Measurements from ENCODE around the gene RAB22A. TPM values are rescaled to one million over a fixed set of nuclear protein-coding genes. Genes with fewer than 3 reads are reported as not detected.

Gene RAB22A, protein sequence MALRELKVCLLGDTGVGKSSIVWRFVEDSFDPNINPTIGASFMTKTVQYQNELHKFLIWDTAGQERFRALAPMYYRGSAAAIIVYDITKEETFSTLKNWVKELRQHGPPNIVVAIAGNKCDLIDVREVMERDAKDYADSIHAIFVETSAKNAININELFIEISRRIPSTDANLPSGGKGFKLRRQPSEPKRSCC
- 12.0 and 13.8 TPM in 2 replicates for total RNA-seq (2014; rRNA removed; shearing (Covaris generic))

DNA sequence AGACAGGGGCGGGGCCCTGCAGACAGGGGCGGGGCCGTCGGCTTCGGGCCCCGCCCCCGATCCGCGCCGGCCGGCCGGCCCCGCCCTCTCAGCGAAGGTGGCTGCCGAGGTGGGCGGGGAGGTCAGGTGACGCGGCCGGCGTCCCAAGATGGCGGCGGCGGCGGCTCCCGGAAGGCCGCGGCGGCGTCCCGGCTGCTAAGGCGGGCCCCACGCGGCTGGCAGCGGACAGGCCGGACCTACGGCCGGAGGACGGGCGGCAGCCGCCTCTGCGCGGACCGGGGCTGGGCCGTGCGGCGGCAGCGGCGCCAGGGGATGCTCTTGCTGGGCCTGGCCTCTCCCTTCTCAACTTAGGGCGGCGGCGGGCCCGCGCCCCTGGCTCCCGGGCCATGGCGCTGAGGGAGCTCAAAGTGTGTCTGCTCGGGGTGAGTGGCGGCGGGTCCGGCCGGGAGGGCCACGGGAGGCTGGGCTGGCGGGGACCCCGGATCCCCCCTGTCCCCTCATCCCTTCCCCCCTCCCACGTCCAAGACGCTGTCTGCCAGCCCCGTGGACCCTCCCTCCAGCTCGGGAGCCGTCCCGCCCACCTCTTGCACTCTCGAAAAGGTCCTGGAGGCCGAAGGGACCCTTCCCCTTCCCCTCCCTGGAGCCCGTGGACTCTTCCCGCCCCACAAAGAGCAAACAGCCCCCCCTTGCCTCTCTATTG is at the start of gene RAB22A:
RAB22A (plus strand) TSS at position 125 of the 700 bp plus-strand sequence; CDS start at position 387, 262 bp downstream.
- peak; percentile 84 for DNase-seq (ENCODE audit: low read depth)

DNA sequence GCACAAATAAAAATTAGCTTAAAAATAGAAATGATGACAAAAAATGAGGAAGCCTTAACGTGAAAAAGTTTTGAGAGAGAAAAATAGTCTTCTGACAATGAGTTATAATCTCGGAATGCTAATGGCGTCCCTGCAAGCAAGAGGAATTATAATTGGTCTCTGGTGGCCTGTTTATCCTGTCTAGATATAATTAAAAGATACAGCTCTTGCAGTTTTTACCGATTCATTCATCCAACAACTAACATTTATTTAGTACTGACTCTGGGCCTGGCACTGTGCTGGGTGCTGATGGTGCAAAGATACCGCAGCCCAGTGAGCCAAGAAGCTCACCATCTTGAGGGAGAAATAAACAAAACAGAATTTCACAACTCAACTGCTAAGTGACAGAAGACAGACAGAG is 49.5 kb upstream of the RAB22A start:
- DNase-seq (ENCODE audit: low read depth): no peak

DNA sequence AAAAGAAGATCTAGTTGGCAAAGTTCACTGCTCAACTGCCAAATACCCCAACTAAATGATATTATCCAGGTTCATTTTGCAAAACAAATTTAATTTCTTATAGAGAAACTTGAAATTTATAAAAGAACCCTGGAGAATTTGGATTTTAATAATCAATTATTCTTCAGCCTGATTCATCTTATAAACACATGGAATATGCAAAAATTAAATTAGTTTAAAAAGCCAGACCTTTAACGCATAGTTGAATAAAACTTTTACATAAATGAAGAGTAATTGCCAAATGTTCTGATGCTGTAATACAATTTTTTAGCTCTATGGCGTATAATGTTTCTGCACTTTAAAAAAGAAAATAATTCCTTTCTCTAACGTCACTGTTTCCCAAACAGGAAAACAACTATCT is 47.9 kb upstream of the RAB22A start:
- DNase-seq (ENCODE audit: low read depth): no peak

DNA sequence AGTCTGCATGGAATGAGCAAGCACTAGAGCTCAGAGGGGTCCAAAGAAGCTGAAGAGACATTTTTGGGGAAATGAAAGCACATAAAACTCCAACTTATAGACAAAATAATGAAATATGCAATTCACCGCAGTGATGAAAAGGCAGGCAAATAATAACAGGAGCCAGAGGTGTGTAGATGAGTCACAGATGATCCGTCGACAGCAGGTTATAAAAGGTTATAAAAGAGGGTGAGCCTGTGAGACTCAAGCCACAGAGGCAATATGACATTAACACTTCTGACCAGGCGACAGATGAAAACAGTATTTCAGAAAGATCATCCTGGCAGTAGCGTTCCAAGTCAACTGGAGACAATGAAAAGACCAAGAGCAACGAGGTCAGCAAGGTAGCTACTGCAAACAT is 45.2 kb upstream of the RAB22A start:
- DNase-seq (ENCODE audit: low read depth): no peak

DNA sequence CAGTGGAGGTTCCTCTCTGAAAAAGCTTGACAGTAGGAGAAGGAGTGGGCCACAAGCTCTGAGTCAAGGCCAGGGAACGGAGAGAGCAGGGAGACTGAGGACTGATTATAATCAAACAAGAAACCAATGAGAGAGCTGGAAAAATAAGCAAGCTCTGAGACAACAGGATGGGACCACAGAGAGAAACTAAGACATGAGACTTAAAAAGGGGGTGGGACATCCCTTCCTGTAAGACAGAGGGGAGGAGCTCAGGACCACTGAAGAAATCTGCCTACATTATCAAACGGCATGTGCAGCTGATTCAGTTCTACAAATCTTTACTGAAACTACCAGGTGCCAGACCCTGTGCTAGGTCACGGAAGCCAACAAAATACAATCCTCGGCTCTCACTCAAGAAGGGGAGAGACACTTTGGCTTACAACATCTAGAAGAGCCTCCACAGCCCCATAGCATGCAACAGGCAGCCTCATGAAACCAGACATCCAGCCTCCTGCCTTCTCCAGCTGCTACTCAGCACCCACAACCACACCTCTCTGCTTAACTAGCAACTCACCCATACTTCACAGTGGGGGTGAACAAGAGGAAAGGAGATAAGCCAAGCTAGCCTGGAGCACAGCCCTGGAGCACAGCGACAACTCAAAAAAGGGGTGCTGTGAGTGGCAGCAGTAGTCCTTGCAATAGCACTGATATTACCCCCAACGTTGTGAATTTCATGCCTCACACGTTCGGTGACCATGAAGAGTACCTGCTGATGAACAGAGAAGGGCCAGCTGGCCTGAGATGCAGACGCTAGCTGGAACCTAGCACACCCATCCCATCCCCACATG is 41.9 kb upstream of the RAB22A start:
- no peak for DNase-seq (ENCODE audit: low read depth)

DNA sequence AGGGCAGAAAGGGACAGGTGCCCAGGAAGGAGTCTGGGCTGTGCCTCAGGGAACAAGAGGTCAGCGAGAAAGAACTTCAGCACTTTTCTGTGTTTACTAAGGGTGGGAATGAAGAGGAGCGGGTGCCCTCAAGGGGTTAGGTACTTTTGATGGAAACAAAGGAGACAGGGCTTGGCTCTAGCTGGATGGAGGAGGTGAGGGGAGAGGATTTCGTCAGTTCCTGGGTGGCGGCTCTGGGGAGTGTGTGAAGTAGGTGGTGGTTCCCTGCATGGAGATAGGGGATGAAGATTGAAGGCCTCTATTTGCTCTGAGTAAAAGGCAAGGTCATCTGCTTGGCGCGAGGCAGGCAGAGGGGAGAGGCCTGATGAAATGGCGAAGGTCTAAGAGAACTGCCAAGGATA is 41.1 kb upstream of the RAB22A start:
- no peak for DNase-seq (ENCODE audit: low read depth)

DNA sequence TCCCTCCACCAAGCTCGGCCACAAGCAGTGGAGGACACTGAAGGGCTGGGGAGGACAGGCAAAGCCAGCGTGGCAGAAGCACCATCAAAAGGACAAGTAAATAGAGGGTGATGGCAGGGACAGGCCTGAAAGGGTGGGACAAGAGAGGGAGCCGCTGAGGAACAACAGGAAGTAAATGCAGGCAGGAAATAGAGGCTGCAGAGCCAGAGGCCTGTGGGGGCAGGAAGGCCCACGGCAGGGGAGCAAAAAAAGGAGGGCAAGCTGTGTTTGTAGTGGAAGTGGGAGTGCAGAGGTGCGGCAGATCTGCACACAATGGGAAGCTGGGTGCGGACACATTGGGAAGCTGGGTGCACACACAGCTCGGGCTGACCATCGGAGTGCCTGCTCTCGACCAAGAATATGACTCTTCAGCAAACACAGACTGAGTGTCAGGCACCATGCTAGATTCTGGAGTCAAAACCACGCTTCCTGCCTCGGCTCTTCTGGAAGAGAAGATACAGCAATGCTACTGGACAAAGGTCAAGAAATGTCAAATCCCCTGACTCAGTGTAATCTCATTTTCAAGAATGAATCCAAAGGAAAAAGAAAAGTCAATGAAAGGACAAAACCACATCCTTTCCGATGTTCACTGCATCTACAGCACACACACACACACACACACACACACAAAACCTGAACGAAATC is 40.4 kb upstream of the RAB22A start:
- DNase-seq (ENCODE audit: low read depth): no peak

DNA sequence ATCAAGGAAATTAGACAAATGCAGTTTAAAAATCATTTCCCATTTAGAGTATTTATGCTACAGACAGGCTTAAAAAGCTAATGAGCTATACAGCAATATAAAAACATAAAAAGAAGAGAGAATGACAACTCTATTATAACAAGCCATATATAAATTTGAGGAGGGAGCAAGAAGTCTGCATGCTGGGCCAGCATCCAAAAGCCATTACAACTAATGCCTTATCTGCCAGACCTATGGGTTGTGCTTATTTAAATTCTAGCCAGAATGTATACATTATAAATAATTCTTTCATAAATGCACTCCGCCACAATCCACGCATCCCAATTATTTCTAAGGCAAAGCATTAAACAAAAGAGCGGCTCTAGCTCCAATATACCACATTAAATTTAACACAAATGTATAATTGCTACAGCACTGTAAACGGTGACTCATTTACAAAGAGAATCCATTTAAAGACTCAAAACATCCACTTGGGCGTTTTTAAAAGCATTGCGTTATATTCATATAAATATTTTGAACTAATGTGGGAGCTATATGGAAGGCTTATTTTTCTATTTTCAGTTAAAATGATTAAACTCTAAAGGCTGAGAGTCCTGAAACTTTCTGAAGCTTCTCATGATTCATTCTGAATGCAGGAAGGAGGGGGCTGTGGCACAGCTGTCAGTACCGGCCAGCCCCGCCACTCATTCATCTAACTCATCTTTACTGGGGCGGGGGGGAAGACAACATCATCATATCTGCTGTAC is 37.7 kb upstream of the RAB22A start:
- DNase-seq (ENCODE audit: low read depth): no peak

DNA sequence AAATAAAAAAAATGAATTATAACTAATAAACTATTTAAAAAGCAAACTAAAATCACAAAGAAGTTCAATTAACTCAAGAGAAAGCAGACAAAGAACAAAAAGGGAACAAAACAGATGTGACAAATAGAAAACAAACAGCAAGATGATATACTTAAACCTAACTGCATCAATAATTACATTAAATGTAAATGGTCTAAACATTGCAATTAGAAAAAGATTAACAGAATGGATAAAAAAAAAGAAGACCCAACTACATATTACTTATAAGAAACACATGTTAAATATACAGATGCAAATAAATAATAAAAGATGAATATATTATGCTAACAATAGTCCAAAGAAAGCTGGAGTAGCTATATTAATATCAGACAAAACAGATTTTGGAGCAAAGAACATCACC is 35.1 kb upstream of the RAB22A start:
- DNase-seq (ENCODE audit: low read depth): no peak

DNA sequence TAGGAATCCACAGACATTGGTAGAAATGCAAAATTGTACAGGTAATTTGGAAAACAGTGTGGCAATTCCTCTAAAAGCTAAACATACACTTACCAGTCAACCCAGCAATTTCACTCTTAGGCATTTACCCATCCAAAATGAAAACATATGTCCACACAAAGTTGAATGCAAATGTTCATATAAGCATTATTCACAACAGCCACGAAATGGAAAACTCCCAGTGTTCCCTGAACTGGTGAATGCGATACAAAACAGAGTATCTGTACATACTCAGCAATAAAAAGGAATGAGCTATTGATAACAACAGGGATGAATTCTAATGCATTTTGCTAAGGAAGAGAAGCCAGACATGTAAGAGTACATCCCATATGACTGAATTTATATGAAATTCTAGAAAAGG is 32.4 kb upstream of the RAB22A start:
- no peak for DNase-seq (ENCODE audit: low read depth)

DNA sequence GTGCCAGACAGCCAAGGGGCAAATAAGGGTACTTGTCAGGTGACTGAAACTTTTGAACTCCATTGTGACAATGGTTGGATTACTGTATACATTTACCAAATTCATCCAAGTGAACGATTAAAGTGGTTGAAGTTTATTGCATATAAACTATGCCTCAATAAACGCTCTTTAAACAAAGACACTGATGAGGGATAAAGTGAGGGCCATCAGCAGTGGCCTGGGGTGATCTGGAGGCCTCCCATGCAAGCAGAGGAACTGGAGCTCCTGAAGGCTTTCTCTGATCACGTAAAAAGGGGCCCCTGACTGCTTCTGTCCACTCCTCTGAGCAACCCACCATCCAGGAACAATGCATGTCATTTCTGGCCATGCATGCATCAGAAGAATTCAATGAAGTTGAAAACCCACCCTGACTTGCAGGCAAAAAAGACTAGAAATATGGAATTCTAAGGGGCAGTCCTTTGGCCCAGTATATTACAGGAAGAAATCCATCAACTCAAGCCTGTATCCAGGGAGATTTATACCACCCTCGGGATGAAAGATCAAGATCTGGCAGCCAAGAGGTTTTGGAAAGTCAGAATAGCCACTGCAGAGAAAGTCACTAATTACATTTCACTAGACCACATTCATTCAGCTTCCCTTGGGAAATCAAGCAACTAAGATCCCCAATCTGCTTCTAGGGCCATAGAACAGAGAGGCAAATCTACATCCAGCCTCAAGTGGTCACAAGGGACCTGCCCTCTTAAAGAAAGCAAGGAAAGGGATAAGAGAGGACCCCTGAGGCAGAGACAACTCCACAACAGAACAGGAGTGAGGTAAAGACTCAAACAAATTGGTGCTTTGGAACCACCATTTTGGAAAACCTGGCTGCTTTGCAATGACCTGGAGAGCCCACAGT is 31.7 kb upstream of the RAB22A start:
- DNase-seq (ENCODE audit: low read depth): no peak

DNA sequence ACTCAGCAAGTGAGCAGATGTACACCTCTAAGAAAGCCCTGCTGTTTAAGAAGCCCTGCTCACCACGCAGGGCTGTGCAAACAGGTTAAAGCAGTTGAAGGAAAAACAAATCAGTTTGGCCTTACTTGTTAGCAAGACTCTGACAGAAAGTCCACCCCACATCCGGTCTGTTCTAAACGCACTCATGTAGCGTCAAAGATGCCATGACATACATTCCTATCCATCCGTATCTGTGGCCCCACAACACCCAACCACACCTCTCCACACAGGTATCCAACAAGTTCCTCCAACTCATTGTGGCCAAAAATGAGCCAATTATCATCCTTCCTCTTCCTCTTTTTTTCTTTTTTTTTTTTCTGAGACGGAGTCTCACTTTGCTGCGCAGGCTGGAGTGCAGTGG is 22.8 kb upstream of the RAB22A start:
- DNase-seq (ENCODE audit: low read depth): no peak

DNA sequence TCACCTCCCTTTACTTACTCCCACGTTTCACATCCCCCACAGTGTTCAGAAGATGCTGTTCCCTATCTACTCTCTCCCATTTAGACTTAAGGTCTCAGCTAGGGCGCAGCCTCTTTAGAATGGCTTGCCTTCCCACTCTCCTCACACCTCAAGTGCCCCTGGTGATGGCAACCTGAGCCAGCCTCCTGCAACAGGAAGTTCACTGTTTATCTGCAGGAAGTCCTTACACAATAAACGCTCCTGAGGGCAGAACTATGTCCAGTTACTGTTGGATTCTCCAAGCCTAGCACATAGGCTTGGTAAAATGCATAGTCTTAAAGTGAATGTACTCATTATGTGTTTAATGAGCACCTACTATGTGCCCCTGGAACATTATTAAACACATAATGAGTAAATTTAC is 21.9 kb upstream of the RAB22A start:
- no peak for DNase-seq (ENCODE audit: low read depth)

DNA sequence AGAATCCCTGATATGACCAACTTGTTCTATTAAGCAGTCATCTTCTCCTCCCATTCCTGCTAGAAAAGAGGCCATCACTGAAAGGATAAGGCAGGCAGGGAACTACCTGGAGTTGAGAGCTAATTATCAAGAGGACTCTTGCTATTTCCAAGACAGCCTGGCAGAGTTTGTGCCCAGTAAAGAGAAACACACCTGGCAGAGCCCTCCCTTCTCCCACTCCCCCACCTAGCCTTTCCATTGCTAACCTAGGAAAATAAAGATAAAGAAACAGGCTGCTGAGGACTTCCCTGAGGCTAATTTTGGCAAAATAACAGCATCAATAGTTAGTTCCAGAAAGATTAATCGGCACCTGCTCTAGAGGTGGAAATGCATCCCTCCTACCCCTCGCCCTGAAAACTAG is 20.4 kb upstream of the RAB22A start:
- DNase-seq (ENCODE audit: low read depth): no peak

DNA sequence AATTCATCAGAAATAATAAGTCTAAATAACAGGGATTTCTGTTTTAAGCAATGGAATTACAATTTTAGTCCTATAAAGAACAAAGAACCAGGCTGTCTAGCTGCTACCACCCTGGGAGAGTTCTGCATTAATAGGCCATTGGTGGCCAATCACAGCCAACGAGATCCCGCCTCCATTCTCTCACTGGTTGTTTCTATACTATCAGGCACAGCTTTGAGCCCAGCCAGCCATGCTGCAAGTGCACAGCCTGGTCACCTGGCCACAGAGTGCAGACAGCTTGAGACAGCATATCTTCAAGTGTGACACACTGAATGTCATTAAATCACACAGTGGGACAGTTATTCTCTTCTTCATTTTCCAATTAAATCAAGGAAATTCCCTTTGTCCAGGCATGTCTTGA is 16.1 kb upstream of the RAB22A start:
- no peak for DNase-seq (ENCODE audit: low read depth)

DNA sequence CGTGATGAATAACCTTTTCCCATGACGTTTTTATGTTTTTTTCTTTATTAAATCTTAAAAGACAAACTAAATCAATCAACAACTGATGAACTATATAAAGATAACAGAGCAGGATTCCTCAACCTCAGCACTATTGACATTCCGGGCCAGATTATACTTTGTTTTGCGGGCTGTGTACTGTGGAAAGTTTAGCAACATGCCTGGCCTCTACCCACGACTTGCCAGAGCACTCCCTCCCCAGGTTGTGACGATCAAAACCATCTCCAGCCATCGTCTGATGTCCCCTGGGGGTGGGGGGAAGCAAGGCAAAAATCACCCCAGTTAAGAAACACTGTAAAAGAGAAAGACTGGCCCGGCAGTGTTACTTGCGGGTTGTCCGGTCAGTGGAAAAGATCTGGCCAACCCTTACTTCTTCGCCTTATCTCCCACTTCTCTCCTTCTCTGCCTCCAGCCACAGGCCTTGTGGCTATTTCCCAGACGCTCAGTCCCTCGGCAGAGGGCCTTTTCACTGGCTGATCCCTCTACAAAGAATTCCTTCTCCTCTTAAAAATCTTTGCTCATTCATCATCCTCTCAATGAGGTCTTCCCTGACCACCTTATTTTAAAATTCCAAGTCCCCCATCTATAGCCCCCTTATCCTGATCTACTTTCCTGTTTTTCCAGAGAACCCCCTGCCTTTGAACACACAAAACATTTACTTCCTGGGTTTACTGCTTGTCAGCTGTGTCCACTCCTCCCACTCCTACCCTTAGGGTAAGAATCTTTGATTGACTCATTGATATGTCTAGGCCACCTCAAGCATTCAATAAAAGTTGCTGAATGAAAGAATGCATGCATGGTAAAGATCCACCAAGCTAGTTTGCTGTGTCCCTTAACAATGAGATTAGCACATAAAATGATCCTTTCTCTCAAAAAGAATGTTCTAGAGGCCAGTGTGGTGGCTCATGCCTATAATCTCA is 14.7 kb upstream of the RAB22A start:
- no peak for DNase-seq (ENCODE audit: low read depth)

DNA sequence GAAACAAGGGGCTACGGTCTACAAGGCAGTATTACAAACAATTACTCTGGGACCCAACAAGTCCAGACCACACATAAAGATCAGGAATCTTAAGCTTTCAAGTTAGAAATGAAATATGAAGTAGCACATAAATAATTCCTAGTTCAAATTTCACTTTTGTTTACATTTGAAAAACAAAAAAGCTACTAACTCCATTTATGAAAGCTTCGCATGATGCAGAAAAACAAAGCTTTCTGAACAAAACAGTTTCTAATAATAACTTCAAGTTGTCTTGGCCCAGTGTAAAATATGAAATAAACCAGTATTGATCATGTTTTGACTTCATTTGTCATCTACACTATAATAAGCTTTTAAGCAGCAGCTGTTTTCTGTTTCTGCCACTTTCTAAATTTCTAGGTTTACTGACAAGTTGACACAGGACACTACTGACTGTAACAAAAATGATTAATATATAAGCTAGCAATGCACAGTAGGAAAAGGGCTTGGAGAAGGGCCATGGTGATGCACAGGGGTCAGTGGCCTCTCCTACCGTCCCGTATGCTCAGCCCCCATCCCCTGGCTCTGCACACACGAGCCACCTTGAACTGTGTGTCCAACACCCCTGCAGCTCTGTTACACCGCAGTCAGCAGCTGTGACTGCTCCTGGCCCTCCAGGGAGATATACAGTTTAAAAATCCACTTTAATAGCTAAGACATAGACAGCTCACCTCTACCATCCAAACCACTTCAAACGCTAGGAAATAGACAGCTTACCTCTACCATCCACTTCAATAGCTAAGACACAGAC is 13.3 kb upstream of the RAB22A start:
- DNase-seq (ENCODE audit: low read depth): no peak

DNA sequence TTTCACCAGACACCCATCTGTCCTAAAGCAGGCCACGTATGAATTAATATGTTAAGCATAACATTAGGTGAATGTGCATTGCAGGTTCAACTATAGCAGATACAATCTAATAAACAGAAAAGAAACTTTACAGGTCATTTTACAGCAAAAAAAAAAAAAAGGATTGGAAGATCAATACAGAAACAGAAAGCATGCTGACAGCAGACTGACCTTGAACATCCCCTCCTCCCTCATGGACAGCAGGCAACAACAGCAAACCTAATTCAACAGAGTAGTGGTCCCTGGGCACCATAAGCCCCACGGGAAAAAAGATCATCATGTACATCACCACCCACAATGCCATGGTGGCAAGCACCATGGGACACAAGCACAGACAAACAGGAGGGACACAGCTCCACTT is 12.1 kb upstream of the RAB22A start:
- DNase-seq (ENCODE audit: low read depth): no peak

DNA sequence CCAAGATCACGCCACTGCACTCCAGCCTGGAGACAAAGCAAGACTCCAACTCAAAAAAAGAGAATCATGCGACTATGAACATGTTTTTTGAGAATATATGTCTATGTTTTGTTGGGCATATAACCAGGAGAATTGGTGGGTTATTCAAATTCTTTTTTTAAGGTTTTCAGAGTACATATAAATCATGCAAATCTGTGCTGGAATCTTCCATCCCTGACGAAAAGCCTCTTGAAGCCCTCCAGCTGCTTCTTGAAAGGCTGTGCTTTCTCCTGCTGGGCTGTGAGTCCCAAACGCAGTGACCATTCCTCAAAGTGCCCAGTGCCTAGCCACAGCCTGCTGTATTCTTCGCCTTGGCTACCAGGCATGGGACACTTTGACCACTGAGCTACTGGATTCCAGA is 9.2 kb upstream of the RAB22A start:
- DNase-seq (ENCODE audit: low read depth): no peak

All from Daoy (cell line).